Thoracic aorta (tissue), 2 donors: ENCODE results near the gene MARF1. TPM values are rescaled to one million over a fixed set of nuclear protein-coding genes. Genes with fewer than 3 reads are reported as not detected.
"Not testable (repeated sequence)": the region's sequence is repeated elsewhere in the genome, so short reads cannot be mapped to it uniquely, and the experiment has no call there.

ENCODE experiments used
- ATAC-seq: fragments of 150-250 bp; one replicate; pipeline ENCODE4 v1.8.0; 2017; ENCODE audit warnings: low read depth; ENCODE audit not compliant: insufficient number of reproducible peaks, low FRiP score
- DNase-seq: peaks from one replicate; pipeline ENCODE4 v3.0.0-alpha.2; 2020; ENCODE audit warnings: low spot score
- H3K27ac ChIP-seq, 2 donors: fragments of 200-600 bp; sonication (generic); 1 replicate in 1 of 2; 2 replicates in 1 of 2; pipeline ENCODE4 v1.5.1; 2016; ENCODE audit warnings: mild to moderate bottlenecking in 2 of 2, moderate library complexity in 2 of 2
- H3K27me3 ChIP-seq: fragments of 200-600 bp; sonication (generic); replicated peaks from 2 replicates; pipeline ENCODE4 v1.6.0; 2016; ENCODE audit warnings: mild to moderate bottlenecking; ENCODE audit not compliant: insufficient read depth
- H3K36me3 ChIP-seq: fragments of 200-600 bp; sonication (generic); one replicate; pipeline ENCODE4 v1.5.1; 2016
- H3K4me1 ChIP-seq, 2 donors: fragments of 200-600 bp; sonication (generic); 1 replicate in 1 of 2; 2 replicates in 1 of 2; pipeline versions ENCODE4 v1.5.1 to v1.6.0; 2016; ENCODE audit warnings: low read depth in 2 of 2, mild to moderate bottlenecking in 1 of 2; ENCODE audit not compliant: control insufficient read depth in 1 of 2
- H3K4me3 ChIP-seq: fragments of 200-600 bp; sonication (generic); 2 replicates; pipeline ENCODE4 v1.5.1; 2016; ENCODE audit warnings: mild to moderate bottlenecking
- H3K9me3 ChIP-seq: fragments of 200-600 bp; sonication (generic); 2 replicates; pipeline ENCODE4 v1.5.1; 2016
- CTCF ChIP-seq: fragments of 200-600 bp; sonication (generic); IDR thresholded peaks from one replicate; pipeline ENCODE4 v1.5.1; 2019; ENCODE audit warnings: antibody characterized with exemption
- total RNA-seq, 2 donors: library from RNA; depleted of rRNA; stranded (reverse); fragments of >200 nt; gene quantifications; one replicate each; pipeline versions ENCODE4 v1.1.0 to v1.2.3, GENCODE V29; 2016

Gene MARF1
- total RNA-seq, 2 donors from 2014 or later: 35.7 to 49.6 TPM

DNA sequence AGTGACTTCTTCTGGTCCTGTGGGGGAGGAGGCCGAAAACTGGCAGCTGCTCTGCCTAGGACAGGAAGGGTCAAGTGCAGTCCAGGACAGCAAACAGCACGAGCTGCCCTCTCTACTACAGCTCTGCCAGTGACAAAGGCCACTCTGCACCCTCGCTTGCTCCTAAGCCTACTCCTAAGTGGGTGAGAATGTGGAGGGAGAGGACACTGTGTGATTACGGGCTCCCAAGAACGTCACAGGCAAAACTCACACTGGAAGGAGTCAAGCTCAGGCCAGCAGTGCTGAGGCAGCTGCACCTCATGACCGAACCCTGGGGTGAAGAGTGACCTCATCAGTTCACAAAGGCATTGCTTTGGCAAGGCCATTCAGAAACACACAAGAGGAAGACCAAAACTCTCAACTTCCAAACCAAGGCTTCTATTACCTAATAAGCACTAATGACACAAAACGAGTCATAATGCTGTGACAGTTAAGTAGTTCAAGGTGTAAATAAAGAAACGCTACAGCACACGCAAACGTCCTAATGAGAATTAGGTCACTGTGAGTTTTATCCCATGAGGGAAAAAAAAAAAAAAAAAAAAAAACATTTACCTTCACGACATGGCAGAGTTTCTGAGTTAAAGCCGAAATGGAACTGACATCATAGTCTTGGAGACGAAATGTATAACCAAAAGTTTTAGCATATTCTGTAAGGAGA, 35.1 kb downstream of the MARF1 start:
- DNase-seq (no peak), ATAC-seq (peak; percentile 27)
- H3K27ac ChIP-seq: peak overlapping the region in 1 of 2 donors; percentile 27
- H3K4me3 ChIP-seq: no peak overlapping the region
- H3K36me3 ChIP-seq: peaks cover 55% of the 10 kb centered on the region
- H3K27me3 ChIP-seq: no peaks in the 10 kb centered on the region
- H3K9me3 ChIP-seq: no peaks in the 10 kb centered on the region
- no peak for TF ChIP-seq CTCF
- H3K4me1 ChIP-seq: no peaks in the 10 kb centered on the region

DNA sequence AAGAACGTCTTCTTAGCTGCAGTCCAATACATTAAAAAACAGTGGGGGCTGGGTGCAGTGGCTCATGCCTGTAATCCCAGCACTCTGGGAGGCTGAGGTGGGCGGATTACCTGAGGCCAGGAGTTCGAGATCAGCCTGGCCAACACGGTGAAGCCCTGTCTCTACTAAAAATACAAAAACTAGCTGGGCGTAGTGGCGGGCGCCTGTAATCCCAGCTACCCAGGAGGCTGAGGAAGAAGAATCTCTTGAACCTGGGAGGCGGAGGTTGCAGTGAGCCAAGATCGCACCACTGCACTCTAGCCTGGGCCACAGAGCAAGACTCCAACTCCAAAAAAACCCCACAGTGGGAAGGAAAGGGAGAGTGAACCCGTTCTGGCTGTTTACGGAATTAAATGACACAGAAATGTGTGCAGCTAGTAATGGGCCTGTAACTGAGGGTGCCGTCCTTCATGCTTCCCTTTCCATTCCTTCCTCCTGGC, 35.7 kb downstream of the MARF1 start:
- peaks cover 55% of the 10 kb centered on the region for H3K36me3 ChIP-seq
- not testable (repeated sequence) for DNase-seq, H3K27me3 ChIP-seq, H3K4me3 ChIP-seq, H3K4me1 ChIP-seq, ATAC-seq, H3K9me3 ChIP-seq
- H3K27ac ChIP-seq: peak overlapping the region in 1 of 2 donors; percentile 27

DNA sequence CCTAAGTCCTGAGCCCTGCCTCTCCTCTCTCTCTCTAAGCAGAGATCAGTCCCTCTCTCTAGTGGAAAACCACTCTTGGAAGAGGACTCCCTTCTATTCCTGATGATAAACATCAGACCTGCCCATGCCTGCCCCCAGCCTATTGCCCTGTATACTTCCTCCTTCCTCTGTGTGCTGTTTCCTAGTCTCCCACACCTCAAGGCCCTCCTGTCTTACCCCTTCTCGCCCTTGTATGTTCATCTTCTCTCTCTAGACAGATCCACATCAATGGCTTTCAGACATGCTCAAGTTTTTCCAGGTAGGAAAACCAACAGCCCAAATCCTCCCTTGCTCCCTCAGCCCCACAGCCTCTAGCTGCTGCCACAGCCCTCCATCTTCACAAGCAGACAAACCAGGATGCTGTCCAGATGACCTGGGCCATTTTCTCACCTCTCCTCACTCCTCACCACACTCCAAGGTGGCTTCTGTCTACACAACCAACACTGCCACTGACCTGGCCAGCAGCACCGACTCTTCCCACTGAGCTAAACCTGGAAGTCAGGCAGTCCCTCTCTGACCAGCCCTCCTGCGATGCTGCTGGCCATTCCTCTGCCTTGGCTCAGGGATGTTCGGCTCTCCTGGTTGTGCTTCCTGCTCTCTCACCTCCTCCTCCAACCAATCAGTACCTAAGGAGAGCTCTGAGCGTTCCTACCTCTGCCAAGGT, 36.3 kb downstream of the MARF1 start:
- no peak overlapping the region for H3K27ac ChIP-seq
- no peaks in the 10 kb centered on the region for H3K27me3 ChIP-seq
- DNase-seq (no peak), ATAC-seq (no peak)
- H3K4me3 ChIP-seq: no peak overlapping the region
- no peak for TF ChIP-seq CTCF
- H3K36me3 ChIP-seq: peaks cover 56% of the 10 kb centered on the region
- no peaks in the 10 kb centered on the region for H3K4me1 ChIP-seq
- no peaks in the 10 kb centered on the region for H3K9me3 ChIP-seq

DNA sequence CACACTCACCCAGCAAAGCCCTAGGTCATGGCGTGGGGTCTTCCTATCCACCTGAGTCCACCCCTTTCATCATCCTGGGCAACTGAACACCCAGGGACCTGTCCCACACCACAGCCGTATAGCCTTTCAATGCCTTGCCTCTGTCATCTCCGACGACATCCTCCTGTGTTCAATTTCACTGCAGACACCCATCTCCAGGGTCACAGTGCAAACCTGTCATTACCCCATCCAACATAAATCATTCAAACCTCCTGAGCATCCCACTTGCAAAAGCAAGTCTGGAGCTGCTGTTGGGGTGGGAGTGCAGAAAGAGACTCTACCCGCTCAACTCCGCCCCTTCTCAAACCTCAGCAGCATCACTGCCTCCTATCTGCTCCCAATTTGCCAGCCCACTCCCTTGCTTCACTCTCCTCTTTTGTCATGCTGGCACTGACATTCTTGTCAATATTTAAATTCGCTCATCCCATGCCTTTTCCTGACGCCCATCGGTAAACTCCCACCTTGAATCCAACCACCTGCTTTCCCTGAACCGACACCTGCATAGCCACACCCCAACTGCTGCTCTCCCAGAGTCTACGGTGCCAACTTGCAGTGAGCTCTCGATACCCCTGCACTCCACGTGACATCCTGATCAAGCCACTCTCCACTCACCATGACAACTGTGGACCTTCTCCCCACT, 37.0 kb downstream of the MARF1 start:
- TF ChIP-seq CTCF: no peak
- no peak for ATAC-seq
- Histone ChIP-seq H3K4me1 (no peaks in the 10 kb centered on the region), H3K36me3 (peaks cover 56% of the 10 kb centered on the region), H3K27ac (no peak overlapping the region), H3K4me3 (no peak overlapping the region), H3K9me3 (no peaks in the 10 kb centered on the region), H3K27me3 (no peaks in the 10 kb centered on the region)
- DNase-seq: no peak

- no peak for TF ChIP-seq CTCF
- Histone ChIP-seq H3K4me1 (no peaks in the 10 kb centered on the region), H3K27me3 (no peaks in the 10 kb centered on the region), H3K4me3 (no peak overlapping the region), H3K27ac (no peak overlapping the region), H3K9me3 (no peaks in the 10 kb centered on the region), H3K36me3 (peaks cover 58% of the 10 kb centered on the region)
- DNase-seq (no peak), ATAC-seq (no peak)
These were observed 38.2 kb downstream of the MARF1 start for GRCh38 chr16:15604460-15605440.
